Ovary (tissue), 3 donors: ENCODE results near the gene MRPL12.

Source experiments
- POLR2A ChIP-seq: fragments of 450-650 bp; IDR thresholded peaks from one replicate; pipeline ENCODE4 v1.6.1; 2017; ENCODE audit warnings: antibody characterized with exemption, mild to moderate bottlenecking, moderate library complexity
- TF ChIP-seq, protein P1 (sequence below), 3 donors: fragments of 450-650 bp in 2 of 3; fragments of 200-600 bp in 1 of 3; IDR thresholded peaks; one replicate each; pipeline versions ENCODE4 v1.5.1 to v1.8.0; 2016 to 2022; ENCODE audit warnings: antibody characterized with exemption in 3 of 3, mild to moderate bottlenecking in 1 of 3
- donor health status: DM: no; HTN: no; CAD: no.

- no peak for TF ChIP-seq POLR2A
- TF ChIP-seq, protein P1, sequence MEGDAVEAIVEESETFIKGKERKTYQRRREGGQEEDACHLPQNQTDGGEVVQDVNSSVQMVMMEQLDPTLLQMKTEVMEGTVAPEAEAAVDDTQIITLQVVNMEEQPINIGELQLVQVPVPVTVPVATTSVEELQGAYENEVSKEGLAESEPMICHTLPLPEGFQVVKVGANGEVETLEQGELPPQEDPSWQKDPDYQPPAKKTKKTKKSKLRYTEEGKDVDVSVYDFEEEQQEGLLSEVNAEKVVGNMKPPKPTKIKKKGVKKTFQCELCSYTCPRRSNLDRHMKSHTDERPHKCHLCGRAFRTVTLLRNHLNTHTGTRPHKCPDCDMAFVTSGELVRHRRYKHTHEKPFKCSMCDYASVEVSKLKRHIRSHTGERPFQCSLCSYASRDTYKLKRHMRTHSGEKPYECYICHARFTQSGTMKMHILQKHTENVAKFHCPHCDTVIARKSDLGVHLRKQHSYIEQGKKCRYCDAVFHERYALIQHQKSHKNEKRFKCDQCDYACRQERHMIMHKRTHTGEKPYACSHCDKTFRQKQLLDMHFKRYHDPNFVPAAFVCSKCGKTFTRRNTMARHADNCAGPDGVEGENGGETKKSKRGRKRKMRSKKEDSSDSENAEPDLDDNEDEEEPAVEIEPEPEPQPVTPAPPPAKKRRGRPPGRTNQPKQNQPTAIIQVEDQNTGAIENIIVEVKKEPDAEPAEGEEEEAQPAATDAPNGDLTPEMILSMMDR (IDR thresholded peaks at IDR 0.05): no peak
Observed at GRCh38 chr17:81688616-81689015, 14.6 kb upstream of the MRPL12 start.
